ENCODE measurements around the gene TEDC1. TPM values are rescaled to one million over a fixed set of nuclear protein-coding genes. Genes with fewer than 3 reads are reported as not detected.

Gene TEDC1
- total RNA-seq, 1 experiment from 2014 or later, result 28.5 TPM

DNA sequence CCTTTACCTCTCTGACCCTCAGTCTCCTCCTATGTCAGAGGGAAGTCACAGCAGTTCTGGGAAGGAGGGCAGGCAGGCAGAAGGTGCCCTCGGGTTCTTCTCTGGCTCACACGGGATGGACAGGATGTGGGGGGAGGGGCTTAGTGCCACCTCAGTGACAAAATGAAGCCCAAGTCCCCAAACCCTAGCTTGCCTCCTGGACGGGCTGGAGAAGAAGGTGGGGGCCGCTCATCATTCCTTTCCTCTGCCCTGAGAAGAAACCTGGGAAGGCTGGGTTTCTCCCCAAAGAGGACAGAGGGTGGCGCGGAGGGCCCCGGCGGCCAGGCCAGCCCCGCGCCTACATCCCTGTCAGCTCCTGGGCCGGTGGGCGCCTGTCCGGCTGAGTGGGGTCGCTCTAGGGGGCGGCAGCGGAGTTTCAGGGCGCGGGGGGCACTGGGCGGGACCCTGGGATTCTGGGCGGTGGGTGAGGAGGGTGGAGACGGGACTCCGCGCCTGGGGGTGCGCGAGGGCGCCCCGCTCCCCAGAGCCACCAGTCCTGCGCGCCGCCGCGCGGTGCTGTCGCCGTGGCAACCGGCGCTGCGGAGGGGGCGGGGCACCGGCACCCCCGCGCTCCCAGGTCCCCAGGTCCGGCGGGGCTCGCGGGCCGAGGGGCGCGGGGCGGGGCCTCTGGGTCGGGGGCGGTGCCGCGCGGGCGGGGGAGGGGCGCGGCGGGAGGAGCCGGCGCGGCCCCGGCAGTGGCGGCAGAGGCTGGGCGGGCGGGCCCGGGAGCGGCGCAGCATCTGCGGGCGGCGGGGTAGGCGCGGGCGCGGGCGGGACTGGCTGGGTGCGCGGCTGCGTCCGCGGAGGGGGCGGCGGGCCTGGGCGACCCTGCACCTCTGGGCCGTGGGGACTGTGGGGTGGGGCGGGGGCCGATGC lies 35.1 kb downstream of the TEDC1 start, which contains the start of gene TMEM121:
TSS of gene TMEM121 (plus strand) at position 723 of the 915 bp plus-strand sequence. CDS start 2,252 bp downstream, outside the sequence.
- no peaks in the 10 kb centered on the region for H3K36me3 ChIP-seq (replicated peaks; ENCODE audit: control insufficient read depth, insufficient read depth, low read length)
- DNase-seq, result peak; percentile 98
- H3K4me3 ChIP-seq (ENCODE audit: insufficient read depth, low read depth, low read length), result peak within 1 kb of the TSS; percentile 33
- H3K27me3 ChIP-seq (ENCODE audit: control insufficient read depth, insufficient read depth, low read length), result peaks cover 37% of the 10 kb centered on the region

DNA sequence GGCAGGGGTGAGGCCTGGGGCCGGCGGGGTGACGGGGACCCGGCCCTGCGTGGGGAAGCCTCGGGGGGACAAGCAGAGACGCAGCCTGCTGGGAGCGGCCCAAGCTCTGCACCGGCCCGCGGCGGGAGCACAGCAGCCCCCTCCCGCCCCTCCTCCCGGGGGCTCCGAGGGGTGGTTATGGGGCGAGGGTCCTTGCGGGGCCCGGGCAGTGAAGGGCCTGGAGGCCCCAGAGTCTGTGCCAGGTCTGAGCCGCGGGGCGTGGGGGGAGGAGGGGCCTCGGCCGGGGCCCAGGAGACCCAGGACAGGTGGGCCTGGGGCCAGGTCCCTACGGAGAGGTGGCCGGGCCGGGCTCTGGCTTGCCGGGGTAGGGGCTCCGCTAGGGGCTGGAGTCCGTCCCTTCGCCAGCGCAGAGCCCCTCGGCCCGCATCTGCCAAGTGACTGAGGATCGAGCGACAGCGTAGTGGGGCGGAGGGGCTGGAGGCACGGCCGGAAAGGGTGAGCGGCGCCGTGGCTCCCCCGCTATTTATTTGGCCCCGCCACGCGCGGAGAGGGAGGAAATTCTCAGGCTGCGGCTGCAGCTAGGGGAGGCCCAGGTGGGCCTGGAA lies 35.8 kb downstream of the TEDC1 start:
- peak; percentile 85 for DNase-seq
- no peaks in the 10 kb centered on the region for H3K36me3 ChIP-seq (replicated peaks; ENCODE audit: control insufficient read depth, insufficient read depth, low read length)

DNA sequence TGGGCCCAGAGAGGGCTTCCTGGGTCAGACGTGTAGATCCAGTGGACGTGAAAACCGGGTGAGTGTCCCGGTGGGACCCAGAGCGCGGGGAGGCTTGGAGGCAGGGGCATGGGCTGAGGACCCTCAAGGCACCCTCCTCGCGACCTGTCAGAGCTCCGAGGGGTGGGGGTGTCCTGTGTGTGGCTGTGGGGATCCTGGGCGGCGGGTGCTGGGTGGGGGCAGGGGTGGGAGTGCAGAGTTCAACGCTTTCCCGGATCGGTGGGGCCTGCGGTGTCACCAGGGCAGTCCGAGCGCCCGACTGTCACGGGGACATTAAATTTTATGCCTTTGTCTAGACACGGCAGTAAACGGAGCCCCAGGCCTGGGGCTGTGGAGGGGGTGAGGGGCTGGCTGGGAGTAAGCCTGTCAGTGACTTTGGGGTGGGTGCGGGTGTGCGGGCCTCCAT lies 36.4 kb downstream of the TEDC1 start:
- H3K36me3 ChIP-seq (replicated peaks; ENCODE audit: control insufficient read depth, insufficient read depth, low read length), result no peaks in the 10 kb centered on the region
- H3K4me3 ChIP-seq (ENCODE audit: insufficient read depth, low read depth, low read length), result no peak overlapping the region; the same call in 1 of the 2 replicates
- DNase-seq, result no peak
- peaks cover 35% of the 10 kb centered on the region for H3K27me3 ChIP-seq (ENCODE audit: control insufficient read depth, insufficient read depth, low read length)

More for the DNA sequence above, 35.8 kb downstream of the TEDC1 start:
- H3K27me3 ChIP-seq (ENCODE audit: control insufficient read depth, insufficient read depth, low read length), result peaks cover 36% of the 10 kb centered on the region
- H3K4me3 ChIP-seq (ENCODE audit: insufficient read depth, low read depth, low read length), result peak overlapping the region; percentile 27

DNA sequence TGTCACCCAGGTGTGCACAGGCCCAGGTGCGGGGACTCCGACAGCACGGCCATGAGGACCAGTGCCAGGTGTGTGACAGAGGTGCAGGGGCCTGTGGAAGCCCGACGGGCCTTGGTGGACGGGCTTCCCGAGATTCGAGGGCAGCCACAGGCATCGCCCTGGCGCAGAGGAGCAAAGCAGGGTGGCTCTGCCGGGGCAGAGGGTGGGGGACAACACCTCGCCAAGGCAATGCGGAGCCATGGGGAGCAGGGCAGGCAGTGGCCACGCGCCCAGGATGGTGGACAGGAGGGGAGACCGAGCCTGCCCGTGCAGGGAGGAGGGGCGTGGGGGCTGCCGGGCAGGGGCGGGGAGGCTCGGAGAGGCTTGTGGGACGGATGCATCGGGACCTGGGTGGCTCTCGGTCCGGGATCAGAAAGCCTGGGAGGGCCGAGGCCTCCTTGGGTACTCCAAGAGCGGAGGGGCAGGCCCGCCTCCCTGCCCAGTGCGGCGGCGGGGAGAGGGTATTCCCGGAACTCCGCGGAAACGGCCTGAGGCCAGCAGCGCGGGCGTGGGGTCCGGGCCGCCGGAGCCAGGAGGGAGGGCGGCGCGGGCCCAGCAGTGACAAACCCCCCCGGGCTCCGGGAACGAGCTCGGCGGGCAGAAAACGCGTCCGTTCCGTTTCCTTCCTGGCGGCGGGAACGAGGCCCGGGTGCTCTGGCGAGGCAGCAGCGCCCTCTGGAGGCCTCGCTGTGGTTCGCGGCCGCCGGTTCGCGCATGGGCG lies 37.0 kb downstream of the TEDC1 start:
- peak overlapping the region; percentile 34 for H3K4me3 ChIP-seq (ENCODE audit: insufficient read depth, low read depth, low read length)
- H3K27me3 ChIP-seq (ENCODE audit: control insufficient read depth, insufficient read depth, low read length), result peaks cover 35% of the 10 kb centered on the region
- DNase-seq, result peak; percentile 98
- no peaks in the 10 kb centered on the region for H3K36me3 ChIP-seq (replicated peaks; ENCODE audit: control insufficient read depth, insufficient read depth, low read length)

DNA sequence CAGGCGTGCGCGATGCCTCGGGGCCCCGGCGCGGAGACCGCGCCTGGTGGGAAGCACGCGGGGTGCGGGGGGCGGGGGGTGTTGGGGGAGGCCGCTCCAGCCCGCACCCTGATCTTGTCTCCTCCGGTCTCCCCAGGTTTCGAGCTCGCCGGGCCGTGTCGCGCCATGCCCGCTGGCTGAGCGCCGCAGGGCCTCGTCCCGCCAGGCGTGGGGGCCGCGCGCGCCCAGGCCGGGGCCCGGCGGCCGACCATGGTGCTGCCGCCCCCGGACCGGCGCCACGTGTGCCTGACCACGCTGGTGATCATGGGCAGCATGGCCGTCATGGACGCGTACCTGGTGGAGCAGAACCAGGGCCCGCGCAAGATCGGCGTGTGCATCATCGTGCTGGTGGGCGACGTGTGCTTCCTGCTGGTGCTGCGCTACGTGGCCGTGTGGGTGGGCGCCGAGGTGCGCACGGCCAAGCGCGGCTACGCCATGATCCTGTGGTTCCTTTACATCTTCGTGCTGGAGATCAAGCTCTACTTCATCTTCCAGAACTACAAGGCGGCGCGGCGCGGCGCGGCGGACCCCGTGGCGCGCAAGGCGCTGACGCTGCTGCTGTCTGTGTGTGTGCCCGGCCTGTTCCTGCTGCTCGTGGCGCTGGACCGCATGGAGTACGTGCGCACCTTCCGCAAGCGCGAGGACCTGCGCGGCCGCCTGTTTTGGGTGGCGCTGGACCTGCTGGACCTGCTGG lies 37.7 kb downstream of the TEDC1 start:
- Histone ChIP-seq H3K36me3 (replicated peaks; ENCODE audit: control insufficient read depth, insufficient read depth, low read length) (no peaks in the 10 kb centered on the region), H3K27me3 (ENCODE audit: control insufficient read depth, insufficient read depth, low read length) (peaks cover 35% of the 10 kb centered on the region), H3K4me3 (ENCODE audit: insufficient read depth, low read depth, low read length) (no peak overlapping the region)
- DNase-seq, result no peak

DNA sequence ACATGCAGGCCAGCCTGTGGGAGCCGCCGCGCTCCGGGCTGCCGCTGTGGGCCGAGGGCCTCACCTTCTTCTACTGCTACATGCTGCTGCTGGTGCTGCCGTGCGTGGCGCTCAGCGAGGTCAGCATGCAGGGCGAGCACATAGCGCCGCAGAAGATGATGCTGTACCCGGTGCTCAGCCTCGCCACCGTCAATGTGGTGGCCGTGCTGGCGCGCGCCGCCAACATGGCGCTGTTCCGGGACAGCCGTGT lies 38.2 kb downstream of the TEDC1 start:
- Histone ChIP-seq H3K36me3 (replicated peaks; ENCODE audit: control insufficient read depth, insufficient read depth, low read length) (no peaks in the 10 kb centered on the region), H3K27me3 (ENCODE audit: control insufficient read depth, insufficient read depth, low read length) (peaks cover 35% of the 10 kb centered on the region)
- no peak for DNase-seq

DNA sequence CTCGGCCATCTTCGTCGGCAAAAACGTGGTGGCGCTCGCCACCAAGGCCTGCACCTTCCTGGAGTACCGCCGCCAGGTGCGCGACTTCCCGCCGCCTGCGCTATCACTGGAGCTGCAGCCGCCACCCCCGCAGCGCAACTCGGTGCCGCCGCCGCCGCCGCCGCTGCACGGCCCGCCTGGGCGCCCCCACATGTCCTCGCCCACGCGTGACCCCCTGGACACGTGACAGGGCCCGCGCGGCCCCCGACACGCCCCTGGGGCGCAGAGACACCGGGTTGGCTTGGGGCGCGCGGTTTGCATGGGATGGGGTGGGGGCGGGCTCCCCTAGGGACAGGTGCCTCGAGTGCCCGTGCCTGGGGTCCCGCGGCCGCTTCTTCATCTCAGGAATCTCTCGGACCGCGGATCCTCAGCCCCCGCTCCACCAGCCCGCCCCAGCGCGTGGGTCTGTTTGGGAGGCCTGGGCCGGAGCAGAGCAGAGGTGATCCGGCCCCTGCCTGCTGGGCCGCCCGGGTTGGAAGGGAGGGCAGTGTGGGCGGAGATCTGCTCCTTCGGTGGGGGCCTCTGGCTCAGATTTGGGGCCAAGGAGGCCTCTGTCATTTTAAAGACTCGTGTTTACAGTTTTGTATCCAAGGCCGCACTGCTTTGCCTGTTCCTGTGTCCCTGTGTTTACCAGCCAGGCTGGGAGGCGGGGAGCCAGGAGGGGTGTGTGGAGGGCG lies 38.7 kb downstream of the TEDC1 start:
- peak; percentile 64 for DNase-seq
- Histone ChIP-seq H3K36me3 (replicated peaks; ENCODE audit: control insufficient read depth, insufficient read depth, low read length) (no peaks in the 10 kb centered on the region), H3K27me3 (ENCODE audit: control insufficient read depth, insufficient read depth, low read length) (peaks cover 35% of the 10 kb centered on the region), H3K4me3 (ENCODE audit: insufficient read depth, low read depth, low read length) (no peak overlapping the region)

More for the DNA sequence above, 38.2 kb downstream of the TEDC1 start:
- no peak overlapping the region for H3K4me3 ChIP-seq (ENCODE audit: insufficient read depth, low read depth, low read length)

DNA sequence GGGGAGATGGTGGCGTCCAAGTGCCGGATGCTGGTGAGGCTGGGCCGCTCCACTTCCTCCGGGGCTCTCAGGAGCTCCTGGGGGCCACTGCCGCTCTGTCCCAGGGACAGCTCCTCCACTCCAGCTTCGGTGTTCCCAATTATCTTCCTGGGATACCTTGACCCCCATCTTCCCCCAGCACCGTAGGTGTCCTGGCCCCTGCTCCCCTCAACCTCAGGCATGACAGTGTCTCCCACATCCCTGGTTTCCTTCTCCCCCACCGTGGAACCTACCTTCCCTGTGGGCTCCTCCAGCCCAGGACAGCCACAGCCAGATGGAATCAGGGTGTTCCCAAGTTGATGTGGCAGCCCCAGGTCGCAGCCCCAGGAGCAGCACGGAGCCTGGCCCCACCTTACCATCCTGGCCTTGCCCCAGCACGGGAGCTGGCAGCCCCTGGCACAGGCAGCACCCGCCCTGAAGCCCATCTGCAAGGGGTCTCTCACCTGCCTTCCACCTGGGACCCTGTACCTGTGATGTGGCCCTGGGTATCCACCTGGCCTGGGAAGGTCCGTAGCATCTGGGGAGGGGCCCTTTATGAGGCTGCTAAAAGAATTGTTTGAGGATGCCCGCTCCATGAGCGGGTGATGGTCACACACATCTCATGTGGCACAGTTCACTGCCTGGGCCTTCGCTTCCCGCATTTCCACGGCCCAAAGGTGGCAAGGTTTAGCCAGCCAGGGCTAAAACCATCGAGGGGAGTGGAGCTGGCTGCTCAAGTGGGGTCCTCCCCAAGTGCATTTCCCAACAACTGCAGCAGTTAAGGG lies 39.4 kb downstream of the TEDC1 start:
- H3K36me3 ChIP-seq (replicated peaks; ENCODE audit: control insufficient read depth, insufficient read depth, low read length), result no peaks in the 10 kb centered on the region
- H3K27me3 ChIP-seq (ENCODE audit: control insufficient read depth, insufficient read depth, low read length), result peaks cover 31% of the 10 kb centered on the region
- DNase-seq, result peak; percentile 52

DNA sequence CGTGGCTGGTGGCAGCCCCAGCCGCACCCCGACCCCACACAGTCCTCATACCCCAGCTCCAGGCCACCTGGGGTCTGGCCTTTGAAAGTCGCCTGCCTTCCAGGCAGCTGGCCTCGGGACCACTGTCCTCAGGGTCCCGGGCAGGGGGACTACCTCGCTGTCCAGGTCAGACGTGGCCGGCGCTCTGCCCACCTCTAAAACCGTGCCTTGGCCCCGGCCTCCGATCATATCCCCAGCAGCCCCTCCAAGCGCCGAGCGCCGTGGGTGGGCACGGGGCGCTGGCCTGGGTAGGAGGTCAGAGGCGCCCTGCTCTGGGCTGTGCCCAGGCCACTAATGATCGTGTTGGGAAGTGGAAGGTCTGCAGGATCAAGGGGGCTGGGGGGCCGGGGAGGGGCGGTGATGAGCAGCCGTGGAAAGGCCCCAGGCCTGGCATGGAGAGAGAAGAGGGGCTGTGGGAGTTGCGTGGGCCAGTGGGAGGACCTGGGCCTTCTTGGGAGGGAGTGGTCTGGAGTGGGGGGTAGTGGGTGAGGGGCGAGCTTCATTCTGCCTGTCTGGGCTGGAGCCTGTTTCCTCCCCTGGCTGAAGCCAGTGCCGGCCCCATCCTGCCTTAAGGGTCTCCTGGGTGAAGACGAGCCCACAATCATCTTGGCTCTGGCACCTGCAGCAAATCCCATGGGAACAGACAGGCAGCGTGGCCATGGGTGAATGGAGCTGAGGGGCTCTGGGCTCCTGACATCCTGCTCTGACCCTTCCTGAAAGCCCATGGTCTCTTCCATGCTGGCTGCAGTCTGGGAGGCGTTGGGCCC lies 40.2 kb downstream of the TEDC1 start:
- peaks cover 24% of the 10 kb centered on the region for H3K27me3 ChIP-seq (ENCODE audit: control insufficient read depth, insufficient read depth, low read length)
- H3K36me3 ChIP-seq (replicated peaks; ENCODE audit: control insufficient read depth, insufficient read depth, low read length), result no peaks in the 10 kb centered on the region
- no peak overlapping the region for H3K4me3 ChIP-seq (ENCODE audit: insufficient read depth, low read depth, low read length)
- peak; percentile 52 for DNase-seq

More for the DNA sequence above, 39.4 kb downstream of the TEDC1 start:
- no peak overlapping the region for H3K4me3 ChIP-seq (ENCODE audit: insufficient read depth, low read depth, low read length)

DNA sequence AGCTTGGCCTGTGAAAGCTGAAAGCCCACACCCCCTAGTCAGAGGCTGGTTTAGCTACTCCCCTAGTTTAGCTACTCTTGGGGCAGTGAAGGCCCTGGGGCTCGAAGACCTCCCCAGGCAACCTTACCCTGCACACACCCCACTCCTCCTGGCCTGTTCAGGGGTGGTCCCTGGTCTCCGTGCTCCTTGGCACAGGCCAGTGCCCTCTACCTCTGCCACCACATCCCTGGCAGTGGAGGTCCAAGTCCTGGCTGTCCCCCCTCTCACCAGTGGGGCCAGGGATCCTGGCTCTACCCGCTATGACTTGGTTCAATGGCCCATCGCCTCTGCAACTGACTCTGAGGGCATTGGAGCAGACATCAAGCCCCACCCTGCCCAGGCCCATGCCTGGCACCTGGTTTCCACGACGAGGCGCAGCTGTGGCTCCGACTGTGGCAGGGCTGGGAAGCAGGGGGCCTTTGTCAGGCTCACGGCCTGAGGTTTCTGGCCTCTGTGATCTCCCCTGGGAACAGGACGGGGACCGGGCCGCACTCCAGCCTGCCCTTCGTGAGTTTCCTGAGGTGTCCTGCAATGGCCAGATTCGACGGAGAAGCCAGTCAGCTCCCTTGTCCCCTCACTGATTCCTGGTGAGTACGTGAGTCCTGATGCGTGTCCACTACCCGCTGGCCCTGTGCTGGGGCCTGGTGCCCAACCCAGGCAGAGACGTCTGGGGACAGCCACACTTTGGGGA lies 41.0 kb downstream of the TEDC1 start:
- Histone ChIP-seq H3K27me3 (ENCODE audit: control insufficient read depth, insufficient read depth, low read length) (peaks cover 19% of the 10 kb centered on the region), H3K36me3 (replicated peaks; ENCODE audit: control insufficient read depth, insufficient read depth, low read length) (no peaks in the 10 kb centered on the region), H3K4me3 (ENCODE audit: insufficient read depth, low read depth, low read length) (no peak overlapping the region)
- DNase-seq, result peak; percentile 49

DNA sequence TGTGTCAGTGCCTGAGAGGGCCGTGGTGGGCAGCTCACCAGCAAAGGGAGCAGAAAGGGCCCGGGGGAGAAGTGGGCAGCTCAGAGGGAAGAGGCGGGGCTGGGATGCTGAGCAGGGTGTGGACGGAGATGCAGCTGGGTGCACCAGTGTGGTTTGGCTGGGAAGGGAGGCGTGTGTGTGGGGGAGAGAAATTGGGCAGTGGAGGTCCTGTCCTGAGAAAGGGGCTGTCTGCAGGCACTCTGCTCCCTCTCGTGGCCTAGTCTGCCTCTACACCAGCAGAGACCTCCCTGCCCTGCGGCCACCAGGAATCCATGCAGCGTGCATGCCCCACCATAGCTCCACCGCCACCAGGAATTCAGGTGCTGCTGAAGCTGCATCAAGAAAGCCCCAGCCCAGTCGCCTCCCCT lies 41.7 kb downstream of the TEDC1 start:
- Histone ChIP-seq H3K27me3 (ENCODE audit: control insufficient read depth, insufficient read depth, low read length) (peaks cover 12% of the 10 kb centered on the region), H3K36me3 (replicated peaks; ENCODE audit: control insufficient read depth, insufficient read depth, low read length) (no peaks in the 10 kb centered on the region), H3K4me3 (ENCODE audit: insufficient read depth, low read depth, low read length) (no peak overlapping the region)
- peak; percentile 81 for DNase-seq

DNA sequence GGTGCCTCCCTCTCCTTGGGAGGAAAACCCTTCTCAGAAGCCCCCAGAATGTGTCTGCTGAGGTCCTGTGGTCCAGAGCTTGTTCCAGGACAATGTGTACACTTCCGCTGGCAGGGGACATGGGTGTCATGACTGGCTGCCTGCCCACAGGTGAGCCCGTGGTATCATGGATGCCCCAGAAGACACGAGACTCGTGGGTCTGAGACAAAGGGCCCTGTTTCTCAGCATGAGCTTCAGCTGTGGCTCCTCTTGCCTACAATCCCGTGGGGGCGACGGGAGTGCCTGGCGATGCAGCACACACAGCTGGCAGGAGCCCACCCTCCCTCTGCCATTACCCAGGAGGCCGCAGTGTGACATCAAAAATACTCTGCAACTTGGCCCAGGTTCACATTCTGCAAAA lies 42.3 kb downstream of the TEDC1 start:
- H3K36me3 ChIP-seq (replicated peaks; ENCODE audit: control insufficient read depth, insufficient read depth, low read length), result no peaks in the 10 kb centered on the region
- H3K4me3 ChIP-seq (ENCODE audit: insufficient read depth, low read depth, low read length), result no peak overlapping the region
- peaks cover 7% of the 10 kb centered on the region for H3K27me3 ChIP-seq (ENCODE audit: control insufficient read depth, insufficient read depth, low read length)
- no peak for DNase-seq

All from H7 (cell line).